GM23248 (cell line): ENCODE data around the gene VAMP2.

Source experiments
- EZH2 ChIP-seq: fragments of 200-600 bp; sonication (generic); IDR thresholded peaks from 2 replicates; pipeline ENCODE4 v1.6.1; 2018; ENCODE audit warnings: antibody characterized with exemption, mild to moderate bottlenecking; ENCODE audit not compliant: insufficient read depth, poor library complexity, severe bottlenecking
- EZH2phosphoT487 ChIP-seq: fragments of 200-600 bp; sonication (generic); IDR thresholded peaks from 2 replicates; pipeline ENCODE4 v1.6.1; 2018; ENCODE audit warnings: antibody characterized with exemption, moderate library complexity, mild to moderate bottlenecking, low read depth; ENCODE audit not compliant: insufficient read depth

DNA sequence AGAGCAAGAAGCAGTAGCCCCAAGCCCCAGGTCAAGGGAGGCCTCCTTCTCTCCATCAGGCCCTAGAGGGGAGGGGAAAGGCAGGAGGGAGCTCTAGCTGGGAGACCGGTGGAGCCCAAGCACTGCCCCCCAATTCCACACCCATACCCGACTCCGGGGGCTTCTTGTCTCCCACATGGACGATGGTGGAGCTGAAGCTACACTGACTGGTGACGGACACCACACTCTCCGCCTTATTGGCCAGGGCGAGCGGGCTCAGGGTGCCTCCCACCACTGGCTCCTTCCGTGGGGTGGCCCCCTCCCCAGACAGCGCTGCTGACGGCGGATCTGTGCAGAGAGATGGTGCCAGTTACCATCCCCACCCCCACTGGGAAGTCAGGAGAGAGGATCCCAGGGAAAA, 16.9 kb downstream of the VAMP2 start:
- TF ChIP-seq EZH2phosphoT487 (no peak), EZH2 (no peak)
